ENCODE measurements around the gene BANK1. TPM values are rescaled to one million over a fixed set of nuclear protein-coding genes. Genes with fewer than 3 reads are reported as not detected.

BANK1 gene
- total and polyA plus RNA-seq, 2 of the 4 experiments (the other 2 are of a cell fraction), result under 0.01 to 0.51 TPM

DNA sequence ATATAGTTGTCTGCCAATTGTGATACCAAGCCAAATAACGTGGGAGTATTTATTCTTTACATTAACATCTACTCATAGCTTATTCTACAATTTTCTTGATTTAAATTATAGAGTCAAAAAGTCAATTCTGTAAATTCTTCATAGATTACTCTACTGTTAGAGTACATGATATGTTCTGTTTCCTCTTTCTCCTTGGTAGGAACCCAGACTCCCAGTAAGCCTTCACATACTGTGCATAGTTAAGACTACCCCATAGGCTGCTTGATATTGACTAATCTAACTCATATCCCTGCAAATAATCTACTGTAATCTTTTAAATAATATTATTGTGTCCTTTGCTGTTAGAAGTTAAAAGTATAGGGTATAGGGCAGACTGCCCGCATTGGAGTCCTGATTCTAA is 35.4 kb downstream of the BANK1 start:
- Histone ChIP-seq H3K4ac (ENCODE audit: low read depth, low read length) (no peak overlapping the region), H2BK20ac (ENCODE audit: low read depth, low read length) (no peak overlapping the region), H3K79me1 (ENCODE audit: low read depth in 1 of 2, low read length in 2 of 2) (no peaks in the 10 kb centered on the region), H4K5ac (ENCODE audit: low read depth, low read length) (no peak overlapping the region), H2BK5ac (ENCODE audit: low read depth, low read length, poor library complexity, severe bottlenecking) (no peak overlapping the region), H3K27me3 (ENCODE audit: control insufficient read depth, insufficient read depth, low read length) (no peaks in the 10 kb centered on the region), H3K4me3 (ENCODE audit: insufficient read depth, low read depth, low read length) (no peak overlapping the region), H2BK120ac (ENCODE audit: low read depth, low read length) (no peak overlapping the region), H4K8ac (ENCODE audit: low read depth in 2 of 2, low read length in 2 of 2) (no peak overlapping the region), H3K18ac (ENCODE audit: low read depth, low read length) (no peak overlapping the region), H4K20me1 (ENCODE audit: insufficient read depth, low read length) (no peaks in the 10 kb centered on the region), H3K9me1 (ENCODE audit: insufficient read depth, low read length) (no peaks in the 10 kb centered on the region), H3K14ac (replicated peaks; ENCODE audit: low read depth, low read length) (no peak overlapping the region), H3K4me1 (ENCODE audit: control insufficient read depth, insufficient read depth, low read length) (no peaks in the 10 kb centered on the region), H2AFZ (replicated peaks; ENCODE audit: low read length, poor library complexity) (no peak overlapping the region), H3K27ac (ENCODE audit: insufficient read depth, low read length) (no peak overlapping the region), H3K9ac (ENCODE audit: low read depth, low read length) (no peak overlapping the region), H3K23ac (ENCODE audit: low read depth, low read length) (no peak overlapping the region), H2AK5ac (ENCODE audit: low read depth, low read length) (no peak overlapping the region), H3K56ac (ENCODE audit: extremely low read depth, insufficient read depth, low read length) (no peak overlapping the region), H4K91ac (ENCODE audit: insufficient read depth, low read depth, low read length) (no peak overlapping the region), H2BK15ac (ENCODE audit: low read depth, low read length) (no peak overlapping the region), H3K9me3 (ENCODE audit: control insufficient read depth, insufficient read depth, low read length) (no peaks in the 10 kb centered on the region), H2AK9ac (replicated peaks; ENCODE audit: low read depth, low read length, poor library complexity) (no peak overlapping the region), H3K36me3 (ENCODE audit: control insufficient read depth, insufficient read depth, low read length) (no peaks in the 10 kb centered on the region), H3K4me2 (ENCODE audit: low read depth, low read length) (no peak overlapping the region)
- DNase-seq (no peak), ATAC-seq (ENCODE audit: low read depth) (no peak)
- no TSS peak for BruUV-seq (replicated peaks)
- in situ Hi-C loops (cut with MboI; ENCODE audit: low sequenced_read_pairs) (no loop called here), intact Hi-C loops (cut with micrococcal nuclease) (no loop called here), dilution Hi-C loops (cut with HindIII; ENCODE audit: low sequenced_read_pairs, unreplicated experiment) (no loop called here)
- no CpG with 5 or more reads among the region's 2 CpGs for WGBS, 2 experiments (ENCODE audit: extremely low coverage in 2 of 2, insufficient read length in 1 of 2)
- TF ChIP-seq RFX5 (IDR thresholded peaks at IDR 0.05; ENCODE audit: low read depth, low read length), result no peak
- TF ChIP-seq NFE2L2 (IDR thresholded peaks at IDR 0.05; ENCODE audit: low read depth, low read length), result no peak
- no peak for TF ChIP-seq RCOR1 (IDR thresholded peaks at IDR 0.05; ENCODE audit: insufficient replicate concordance, low read length)
- TF ChIP-seq, protein P1, sequence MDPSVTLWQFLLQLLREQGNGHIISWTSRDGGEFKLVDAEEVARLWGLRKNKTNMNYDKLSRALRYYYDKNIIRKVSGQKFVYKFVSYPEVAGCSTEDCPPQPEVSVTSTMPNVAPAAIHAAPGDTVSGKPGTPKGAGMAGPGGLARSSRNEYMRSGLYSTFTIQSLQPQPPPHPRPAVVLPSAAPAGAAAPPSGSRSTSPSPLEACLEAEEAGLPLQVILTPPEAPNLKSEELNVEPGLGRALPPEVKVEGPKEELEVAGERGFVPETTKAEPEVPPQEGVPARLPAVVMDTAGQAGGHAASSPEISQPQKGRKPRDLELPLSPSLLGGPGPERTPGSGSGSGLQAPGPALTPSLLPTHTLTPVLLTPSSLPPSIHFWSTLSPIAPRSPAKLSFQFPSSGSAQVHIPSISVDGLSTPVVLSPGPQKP (IDR thresholded peaks at IDR 0.05; ENCODE audit: borderline replicate concordance, low read depth, low read length), result no peak
- TF ChIP-seq FOS (IDR thresholded peaks at IDR 0.05; ENCODE audit: low read depth, low read length), result no peak
- no peak for TF ChIP-seq SMC3 (IDR thresholded peaks at IDR 0.05; ENCODE audit: low read depth, low read length)
- TF ChIP-seq, protein P2, sequence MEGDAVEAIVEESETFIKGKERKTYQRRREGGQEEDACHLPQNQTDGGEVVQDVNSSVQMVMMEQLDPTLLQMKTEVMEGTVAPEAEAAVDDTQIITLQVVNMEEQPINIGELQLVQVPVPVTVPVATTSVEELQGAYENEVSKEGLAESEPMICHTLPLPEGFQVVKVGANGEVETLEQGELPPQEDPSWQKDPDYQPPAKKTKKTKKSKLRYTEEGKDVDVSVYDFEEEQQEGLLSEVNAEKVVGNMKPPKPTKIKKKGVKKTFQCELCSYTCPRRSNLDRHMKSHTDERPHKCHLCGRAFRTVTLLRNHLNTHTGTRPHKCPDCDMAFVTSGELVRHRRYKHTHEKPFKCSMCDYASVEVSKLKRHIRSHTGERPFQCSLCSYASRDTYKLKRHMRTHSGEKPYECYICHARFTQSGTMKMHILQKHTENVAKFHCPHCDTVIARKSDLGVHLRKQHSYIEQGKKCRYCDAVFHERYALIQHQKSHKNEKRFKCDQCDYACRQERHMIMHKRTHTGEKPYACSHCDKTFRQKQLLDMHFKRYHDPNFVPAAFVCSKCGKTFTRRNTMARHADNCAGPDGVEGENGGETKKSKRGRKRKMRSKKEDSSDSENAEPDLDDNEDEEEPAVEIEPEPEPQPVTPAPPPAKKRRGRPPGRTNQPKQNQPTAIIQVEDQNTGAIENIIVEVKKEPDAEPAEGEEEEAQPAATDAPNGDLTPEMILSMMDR (conservative IDR thresholded peaks at IDR 0.05; ENCODE audit: low read depth, low read length), result no peak
- TF ChIP-seq BHLHE40 (IDR thresholded peaks at IDR 0.05; ENCODE audit: low read depth, low read length), result no peak
- no peak for TF ChIP-seq MXI1 (IDR thresholded peaks at IDR 0.05; ENCODE audit: borderline replicate concordance, low read depth, low read length)
- TF ChIP-seq MAFK (IDR thresholded peaks at IDR 0.05; ENCODE audit: low read depth, low read length), result no peak
- no peak for TF ChIP-seq RAD21 (IDR thresholded peaks at IDR 0.05; ENCODE audit: low read length)
- TF ChIP-seq MAZ (IDR thresholded peaks at IDR 0.05; ENCODE audit: borderline replicate concordance, low read depth, low read length), result no peak
- no peak for TF ChIP-seq USF2 (IDR thresholded peaks at IDR 0.05; ENCODE audit: low read depth, low read length)
- ChIA-PET CTCF (no interaction called here), POLR2A (ENCODE audit: unreplicated experiment) (no interaction called here)
